Measurements from ENCODE around the gene CROCC.
"Not testable (repeated sequence)": the region's sequence is repeated elsewhere in the genome, so short reads cannot be mapped to it uniquely, and the experiment has no call there.

Gene CROCC

GRCh38 chr1:16914928-16915626 lies 6.7 kb upstream of the CROCC start:
- in situ Hi-C loops (cut with MboI; ENCODE audit: low sequenced_read_pairs) = not testable (repeated sequence)

- in situ Hi-C loops (cut with MboI; ENCODE audit: low sequenced_read_pairs) = no loop called here
Measured at GRCh38 chr1:16915627-16915973, 6.1 kb upstream of the CROCC start.

GRCh38 chr1:16916036-16916880 lies 5.5 kb upstream of the CROCC start:
- in situ Hi-C loops (cut with MboI; ENCODE audit: low sequenced_read_pairs) = not testable (repeated sequence)

GRCh38 chr1:16918371-16918770 lies 3.4 kb upstream of the CROCC start:
- in situ Hi-C loops (cut with MboI; ENCODE audit: low sequenced_read_pairs) = no loop called here

GRCh38 chr1:16918936-16919665 lies 2.6 kb upstream of the CROCC start:
- in situ Hi-C loops (cut with MboI; ENCODE audit: low sequenced_read_pairs) = not testable (repeated sequence)

GRCh38 chr1:16920951-16921350 lies 780 bp upstream of the CROCC start:
- in situ Hi-C loops (cut with MboI; ENCODE audit: low sequenced_read_pairs) = no loop called here

GRCh38 chr1:16922466-16922865 lies 735 bp downstream of the CROCC start:
- in situ Hi-C loops (cut with MboI; ENCODE audit: low sequenced_read_pairs) = no loop called here

GRCh38 chr1:16922885-16923431 lies 1.2 kb downstream of the CROCC start:
- in situ Hi-C loops (cut with MboI; ENCODE audit: low sequenced_read_pairs) = no loop called here

GRCh38 chr1:16924216-16924918 lies 2.6 kb downstream of the CROCC start:
- in situ Hi-C loops (cut with MboI; ENCODE audit: low sequenced_read_pairs) = no loop called here

- in situ Hi-C loops (cut with MboI; ENCODE audit: low sequenced_read_pairs) = no loop called here
Measured at GRCh38 chr1:16924919-16925477, 3.3 kb downstream of the CROCC start.

GRCh38 chr1:16925635-16926490 lies 4.1 kb downstream of the CROCC start:
- in situ Hi-C loops (cut with MboI; ENCODE audit: low sequenced_read_pairs) = no loop called here

- in situ Hi-C loops (cut with MboI; ENCODE audit: low sequenced_read_pairs) = no loop called here
Measured at GRCh38 chr1:16926491-16927073, 4.9 kb downstream of the CROCC start.

GRCh38 chr1:16927256-16927655 lies 5.5 kb downstream of the CROCC start:
- in situ Hi-C loops (cut with MboI; ENCODE audit: low sequenced_read_pairs) = no loop called here

- in situ Hi-C loops (cut with MboI; ENCODE audit: low sequenced_read_pairs) = no loop called here
Measured at GRCh38 chr1:16927711-16928485, 6.2 kb downstream of the CROCC start.

GRCh38 chr1:16929146-16930041 lies 7.7 kb downstream of the CROCC start:
- in situ Hi-C loops (cut with MboI; ENCODE audit: low sequenced_read_pairs) = not testable (repeated sequence)

GRCh38 chr1:16931206-16931934 lies 9.6 kb downstream of the CROCC start:
- in situ Hi-C loops (cut with MboI; ENCODE audit: low sequenced_read_pairs) = not testable (repeated sequence)

GRCh38 chr1:16933945-16934344 lies 12.2 kb downstream of the CROCC start:
- in situ Hi-C loops (cut with MboI; ENCODE audit: low sequenced_read_pairs) = not testable (repeated sequence)

All from HL-60/S4 treated with retinoic acid at 250 ng/mL for 4 days and 3 days (cell line).